PC-3 (cell line): ENCODE results near the gene NPRL2.

Experiments used
- EZH2 ChIP-seq: fragments of 300-600 bp; sonication (generic); IDR thresholded peaks from one replicate; pipeline ENCODE4 v1.6.1; 2017; ENCODE audit warnings: antibody characterized with exemption, mild to moderate bottlenecking, low read length; ENCODE audit not compliant: unreplicated experiment
- EZH2phosphoT487 ChIP-seq: fragments of 300-600 bp; sonication (generic); IDR thresholded peaks from 2 replicates; pipeline ENCODE4 v1.6.1; 2018; ENCODE audit warnings: mild to moderate bottlenecking, antibody characterized with exemption, low read length, borderline replicate concordance
- TF ChIP-seq, protein P1 (sequence below): fragments of 300-600 bp; sonication (generic); conservative IDR thresholded peaks from 2 replicates; pipeline ENCODE4 v1.5.1; 2017; ENCODE audit warnings: antibody characterized with exemption, low read depth, mild to moderate bottlenecking, low read length

GRCh38 chr3:50304601-50305000, 46.0 kb downstream of the NPRL2 start:
- TF ChIP-seq, protein P1, sequence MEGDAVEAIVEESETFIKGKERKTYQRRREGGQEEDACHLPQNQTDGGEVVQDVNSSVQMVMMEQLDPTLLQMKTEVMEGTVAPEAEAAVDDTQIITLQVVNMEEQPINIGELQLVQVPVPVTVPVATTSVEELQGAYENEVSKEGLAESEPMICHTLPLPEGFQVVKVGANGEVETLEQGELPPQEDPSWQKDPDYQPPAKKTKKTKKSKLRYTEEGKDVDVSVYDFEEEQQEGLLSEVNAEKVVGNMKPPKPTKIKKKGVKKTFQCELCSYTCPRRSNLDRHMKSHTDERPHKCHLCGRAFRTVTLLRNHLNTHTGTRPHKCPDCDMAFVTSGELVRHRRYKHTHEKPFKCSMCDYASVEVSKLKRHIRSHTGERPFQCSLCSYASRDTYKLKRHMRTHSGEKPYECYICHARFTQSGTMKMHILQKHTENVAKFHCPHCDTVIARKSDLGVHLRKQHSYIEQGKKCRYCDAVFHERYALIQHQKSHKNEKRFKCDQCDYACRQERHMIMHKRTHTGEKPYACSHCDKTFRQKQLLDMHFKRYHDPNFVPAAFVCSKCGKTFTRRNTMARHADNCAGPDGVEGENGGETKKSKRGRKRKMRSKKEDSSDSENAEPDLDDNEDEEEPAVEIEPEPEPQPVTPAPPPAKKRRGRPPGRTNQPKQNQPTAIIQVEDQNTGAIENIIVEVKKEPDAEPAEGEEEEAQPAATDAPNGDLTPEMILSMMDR: no peak
- no peak for TF ChIP-seq EZH2
- no peak for TF ChIP-seq EZH2phosphoT487
